ENCODE measurements around the gene SEPTIN3. TPM values are rescaled to one million over a fixed set of nuclear protein-coding genes. Genes with fewer than 3 reads are reported as not detected.

SEPTIN3 gene
- polyA plus RNA-seq, 1 of the 3 experiments (the other 2 are of a cell fraction) = 0.35 TPM

DNA sequence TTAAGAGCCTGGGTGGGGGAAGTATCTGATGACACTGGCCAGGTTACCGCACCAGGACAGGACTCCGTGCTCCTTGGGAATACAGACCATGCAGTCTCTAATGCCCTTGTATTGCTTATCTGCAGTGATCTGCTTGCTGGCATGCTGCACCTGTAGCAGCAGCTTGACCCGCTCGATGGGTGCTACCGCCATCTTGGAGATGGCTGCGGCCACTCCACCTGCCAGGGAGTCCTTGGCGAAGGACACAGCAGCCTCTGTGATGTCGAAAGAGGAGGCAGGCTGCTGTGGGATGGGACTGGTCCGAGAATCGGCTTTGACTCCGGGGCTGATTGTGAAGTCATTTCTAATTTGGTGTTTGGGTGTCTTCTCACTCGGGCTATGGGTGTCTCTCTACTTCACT, 32.5 kb downstream of the SEPTIN3 start:
- Histone ChIP-seq H3K4me2 (no peak overlapping the region), H4K20me1 (ENCODE audit: insufficient read depth) (no peaks in the 10 kb centered on the region), H3K9me2 (no peaks in the 10 kb centered on the region), H3K36me3 (replicated peaks in 1 of 2; ENCODE audit: control insufficient read depth in 1 of 2, insufficient read depth in 2 of 2, low read length in 1 of 2) (no peaks in the 10 kb centered on the region), H3K9me3 (no peaks in the 10 kb centered on the region), H3K4me1 (ENCODE audit: control insufficient read depth in 1 of 2, insufficient read depth in 2 of 2, low read depth in 1 of 2, low read length in 1 of 2) (no peaks in the 10 kb centered on the region; a peak in 1 of 4 replicates), H3K27me3 (ENCODE audit: insufficient read depth) (no peaks in the 10 kb centered on the region), H3K9ac (no peak overlapping the region), H3K4me3 (ENCODE audit: low read depth in 2 of 2, low read length in 1 of 2) (no peak overlapping the region), H3K79me2 (ENCODE audit: insufficient read depth) (no peaks in the 10 kb centered on the region), H3F3A (replicated peaks; ENCODE audit: insufficient read depth) (no peaks in the 10 kb centered on the region), H2AFZ (ENCODE audit: low read depth) (no peak overlapping the region), H3K27ac (ENCODE audit: low read depth in 2 of 2, low read length in 1 of 2) (no peak overlapping the region)
- no peak for DNase-seq
- POLR2A ChIA-PET = no interaction called here
- TF ChIP-seq SIN3A (IDR thresholded peaks at IDR 0.05; ENCODE audit: borderline replicate concordance, low read depth, low read length) = no peak
- no peak for TF ChIP-seq YY1 (IDR thresholded peaks at IDR 0.05; ENCODE audit: low read depth)
- no peak for TF ChIP-seq SMC3 (IDR thresholded peaks at IDR 0.05; ENCODE audit: low read depth, low read length)
- TF ChIP-seq, protein P1, sequence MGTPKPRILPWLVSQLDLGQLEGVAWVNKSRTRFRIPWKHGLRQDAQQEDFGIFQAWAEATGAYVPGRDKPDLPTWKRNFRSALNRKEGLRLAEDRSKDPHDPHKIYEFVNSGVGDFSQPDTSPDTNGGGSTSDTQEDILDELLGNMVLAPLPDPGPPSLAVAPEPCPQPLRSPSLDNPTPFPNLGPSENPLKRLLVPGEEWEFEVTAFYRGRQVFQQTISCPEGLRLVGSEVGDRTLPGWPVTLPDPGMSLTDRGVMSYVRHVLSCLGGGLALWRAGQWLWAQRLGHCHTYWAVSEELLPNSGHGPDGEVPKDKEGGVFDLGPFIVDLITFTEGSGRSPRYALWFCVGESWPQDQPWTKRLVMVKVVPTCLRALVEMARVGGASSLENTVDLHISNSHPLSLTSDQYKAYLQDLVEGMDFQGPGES (IDR thresholded peaks at IDR 0.05; ENCODE audit: low read depth, low read length) = no peak
- no peak for TF ChIP-seq MXI1 (IDR thresholded peaks at IDR 0.05; ENCODE audit: low read depth, low read length)
- TF ChIP-seq ELF1 (IDR thresholded peaks at IDR 0.05) = no peak
- TF ChIP-seq, protein P2, sequence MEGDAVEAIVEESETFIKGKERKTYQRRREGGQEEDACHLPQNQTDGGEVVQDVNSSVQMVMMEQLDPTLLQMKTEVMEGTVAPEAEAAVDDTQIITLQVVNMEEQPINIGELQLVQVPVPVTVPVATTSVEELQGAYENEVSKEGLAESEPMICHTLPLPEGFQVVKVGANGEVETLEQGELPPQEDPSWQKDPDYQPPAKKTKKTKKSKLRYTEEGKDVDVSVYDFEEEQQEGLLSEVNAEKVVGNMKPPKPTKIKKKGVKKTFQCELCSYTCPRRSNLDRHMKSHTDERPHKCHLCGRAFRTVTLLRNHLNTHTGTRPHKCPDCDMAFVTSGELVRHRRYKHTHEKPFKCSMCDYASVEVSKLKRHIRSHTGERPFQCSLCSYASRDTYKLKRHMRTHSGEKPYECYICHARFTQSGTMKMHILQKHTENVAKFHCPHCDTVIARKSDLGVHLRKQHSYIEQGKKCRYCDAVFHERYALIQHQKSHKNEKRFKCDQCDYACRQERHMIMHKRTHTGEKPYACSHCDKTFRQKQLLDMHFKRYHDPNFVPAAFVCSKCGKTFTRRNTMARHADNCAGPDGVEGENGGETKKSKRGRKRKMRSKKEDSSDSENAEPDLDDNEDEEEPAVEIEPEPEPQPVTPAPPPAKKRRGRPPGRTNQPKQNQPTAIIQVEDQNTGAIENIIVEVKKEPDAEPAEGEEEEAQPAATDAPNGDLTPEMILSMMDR (IDR thresholded peaks at IDR 0.05) = no peak
- TF ChIP-seq RAD21 (IDR thresholded peaks at IDR 0.05; ENCODE audit: low read length) = no peak
- TF ChIP-seq JUND (IDR thresholded peaks at IDR 0.05) = no peak
- TF ChIP-seq RCOR1 (IDR thresholded peaks at IDR 0.05; ENCODE audit: low read length) = no peak
- TF ChIP-seq, protein P3, sequence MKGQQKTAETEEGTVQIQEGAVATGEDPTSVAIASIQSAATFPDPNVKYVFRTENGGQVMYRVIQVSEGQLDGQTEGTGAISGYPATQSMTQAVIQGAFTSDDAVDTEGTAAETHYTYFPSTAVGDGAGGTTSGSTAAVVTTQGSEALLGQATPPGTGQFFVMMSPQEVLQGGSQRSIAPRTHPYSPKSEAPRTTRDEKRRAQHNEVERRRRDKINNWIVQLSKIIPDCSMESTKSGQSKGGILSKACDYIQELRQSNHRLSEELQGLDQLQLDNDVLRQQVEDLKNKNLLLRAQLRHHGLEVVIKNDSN (IDR thresholded peaks at IDR 0.05; ENCODE audit: borderline replicate concordance, low read depth) = no peak
- TF ChIP-seq GABPA (IDR thresholded peaks at IDR 0.05; ENCODE audit: low read depth) = no peak
- TF ChIP-seq, protein P4, sequence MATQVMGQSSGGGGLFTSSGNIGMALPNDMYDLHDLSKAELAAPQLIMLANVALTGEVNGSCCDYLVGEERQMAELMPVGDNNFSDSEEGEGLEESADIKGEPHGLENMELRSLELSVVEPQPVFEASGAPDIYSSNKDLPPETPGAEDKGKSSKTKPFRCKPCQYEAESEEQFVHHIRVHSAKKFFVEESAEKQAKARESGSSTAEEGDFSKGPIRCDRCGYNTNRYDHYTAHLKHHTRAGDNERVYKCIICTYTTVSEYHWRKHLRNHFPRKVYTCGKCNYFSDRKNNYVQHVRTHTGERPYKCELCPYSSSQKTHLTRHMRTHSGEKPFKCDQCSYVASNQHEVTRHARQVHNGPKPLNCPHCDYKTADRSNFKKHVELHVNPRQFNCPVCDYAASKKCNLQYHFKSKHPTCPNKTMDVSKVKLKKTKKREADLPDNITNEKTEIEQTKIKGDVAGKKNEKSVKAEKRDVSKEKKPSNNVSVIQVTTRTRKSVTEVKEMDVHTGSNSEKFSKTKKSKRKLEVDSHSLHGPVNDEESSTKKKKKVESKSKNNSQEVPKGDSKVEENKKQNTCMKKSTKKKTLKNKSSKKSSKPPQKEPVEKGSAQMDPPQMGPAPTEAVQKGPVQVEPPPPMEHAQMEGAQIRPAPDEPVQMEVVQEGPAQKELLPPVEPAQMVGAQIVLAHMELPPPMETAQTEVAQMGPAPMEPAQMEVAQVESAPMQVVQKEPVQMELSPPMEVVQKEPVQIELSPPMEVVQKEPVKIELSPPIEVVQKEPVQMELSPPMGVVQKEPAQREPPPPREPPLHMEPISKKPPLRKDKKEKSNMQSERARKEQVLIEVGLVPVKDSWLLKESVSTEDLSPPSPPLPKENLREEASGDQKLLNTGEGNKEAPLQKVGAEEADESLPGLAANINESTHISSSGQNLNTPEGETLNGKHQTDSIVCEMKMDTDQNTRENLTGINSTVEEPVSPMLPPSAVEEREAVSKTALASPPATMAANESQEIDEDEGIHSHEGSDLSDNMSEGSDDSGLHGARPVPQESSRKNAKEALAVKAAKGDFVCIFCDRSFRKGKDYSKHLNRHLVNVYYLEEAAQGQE (IDR thresholded peaks at IDR 0.05; ENCODE audit: low read depth, low read length) = no peak
- no peak for TF ChIP-seq EZH2phosphoT487 (IDR thresholded peaks at IDR 0.05; ENCODE audit: borderline replicate concordance, low read depth)
- TF ChIP-seq FOXJ3 (CRISPR knock-in tag; IDR thresholded peaks at IDR 0.05) = no peak
- TF ChIP-seq FOXM1 (IDR thresholded peaks at IDR 0.05; ENCODE audit: low read depth) = no peak
- CTCF ChIA-PET = no interaction called here
- 74% methylated on average over 5 of the region's 12 CpGs for WGBS (ENCODE audit: low lambda C conversion rate)

Measured in SK-N-SH (cell line).